CD4-positive, alpha-beta T cell (primary cell): Measurements from ENCODE around the gene FAM131B. TPM values are rescaled to one million over a fixed set of nuclear protein-coding genes. Genes with fewer than 3 reads are reported as not detected.

Source experiments
- ATAC-seq: fragments of 200-7000 bp; cut with Tn5 transposase; one replicate; pipeline ENCODE4 v1.10.0; 2022; ENCODE audit warnings: mild to moderate bottlenecking; ENCODE audit not compliant: poor library complexity
- CTCF ChIA-PET: fragments of 350-600 bp; sonication (Branson Sonifier 250); formaldehyde crosslinking; loops from one replicate; lab custom pipeline; 2021; ENCODE audit warnings: antibody characterized with exemption, inconsistent platforms; lab: Charles Lee
- POLR2A ChIA-PET: fragments of 350-600 bp; sonication (Branson Sonifier 250); formaldehyde crosslinking; loops from one replicate; lab custom pipeline; 2021; ENCODE audit warnings: antibody characterized with exemption, inconsistent platforms; lab: Charles Lee
- DNase-seq, 14 experiments: peaks; one replicate each; pipeline ENCODE4 v3.0.0-alpha.2; 2013 to 2020; ENCODE audit warnings: mixed read lengths in 2 of 14
- H3K27ac ChIP-seq, 2 donors: one replicate each; pipeline versions ENCODE4 v1.5.1 to v1.7.0; 2013; ENCODE audit warnings: low read length in 2 of 2, low read depth in 1 of 2, mild to moderate bottlenecking in 1 of 2
- H3K27me3 ChIP-seq, 2 experiments: 1 replicate in 1 of 2; 2 replicates in 1 of 2; pipeline versions ENCODE4 v1.6.1 to v1.7.0; 2013; ENCODE audit warnings: low read length in 2 of 2, control low read depth in 1 of 2, mild to moderate bottlenecking in 1 of 2, moderate library complexity in 1 of 2; ENCODE audit not compliant: insufficient read depth in 2 of 2, control insufficient read depth in 1 of 2
- H3K36me3 ChIP-seq: one replicate; pipeline ENCODE4 v1.6.1; 2013; ENCODE audit warnings: low read length, control low read depth; ENCODE audit not compliant: insufficient read depth
- H3K4me1 ChIP-seq: one replicate; pipeline ENCODE4 v1.6.1; 2013; ENCODE audit warnings: low read length, control low read depth; ENCODE audit not compliant: insufficient read depth
- H3K4me3 ChIP-seq: one replicate; pipeline ENCODE4 v1.5.1; 2013; ENCODE audit warnings: mild to moderate bottlenecking, low read length, moderate library complexity
- H3K9me3 ChIP-seq, 2 experiments: 1 replicate in 1 of 2; 2 replicates in 1 of 2; pipeline versions ENCODE4 v1.6.1 to v1.7.0; 2013; ENCODE audit warnings: low read length in 2 of 2, mild to moderate bottlenecking in 2 of 2, control low read depth in 1 of 2, moderate library complexity in 1 of 2; ENCODE audit not compliant: control insufficient read depth in 1 of 2, insufficient read depth in 1 of 2
- H3K27ac Mint-ChIP-seq: one replicate; pipeline ENCODE4 v1.8.0; 2020; ENCODE audit warnings: mixed read lengths
- H3K27me3 Mint-ChIP-seq: one replicate; pipeline ENCODE4 v1.8.0; 2021; ENCODE audit warnings: mixed read lengths
- H3K36me3 Mint-ChIP-seq: one replicate; pipeline ENCODE4 v1.8.0; 2021; ENCODE audit warnings: low read depth, mixed read lengths
- H3K4me1 Mint-ChIP-seq: one replicate; pipeline ENCODE4 v1.8.0; 2021; ENCODE audit warnings: low read depth, mixed read lengths
- H3K4me3 Mint-ChIP-seq: one replicate; pipeline ENCODE4 v1.8.0; 2020; ENCODE audit warnings: mild to moderate bottlenecking, mixed read lengths
- H3K9me3 Mint-ChIP-seq: one replicate; pipeline ENCODE4 v1.8.0; 2020; ENCODE audit warnings: mixed read lengths
- CTCF ChIP-seq: fragments of 200-600 bp; IDR thresholded peaks from one replicate; pipeline ENCODE4 v1.8.0; 2022; ENCODE audit warnings: antibody characterized with exemption, mild to moderate bottlenecking
- intact Hi-C, 2 experiments: fragments of 100-400 bp; cut with DNase I in 1 of 2; cut with micrococcal nuclease in 1 of 2; formaldehyde crosslinking; loops; one replicate each; pipeline versions ENCODE4 v1.15.1 to v1.9.0; 2023 to 2025; cut with DNase I, micrococcal nuclease
- total RNA-seq, 174 experiments: library from RNA in 2 of 174; stranded (reverse) in 2 of 174; gene quantifications; one replicate each; pipeline ENCODE4 v1.2.3 and lab custom pipeline; 2021 to 2026

FAM131B gene
- total RNA-seq, 2 experiments from 2014 or later, result 0.14 TPM; not detected in 1

GRCh38 chr7:143327903-143328302 lies 34.6 kb downstream of the FAM131B start:
- H3K27ac Mint-ChIP-seq, result no peak overlapping the region
- no peak overlapping the region for H3K27ac ChIP-seq
- H3K4me3 ChIP-seq, result no peak overlapping the region
- H3K4me1 ChIP-seq, result no peaks in the 10 kb centered on the region
- no peaks in the 10 kb centered on the region for H3K36me3 ChIP-seq
- no peaks in the 10 kb centered on the region for H3K27me3 ChIP-seq
- no peaks in the 10 kb centered on the region for H3K9me3 Mint-ChIP-seq
- no peak for ATAC-seq
- ChIA-PET POLR2A (no interaction called here), CTCF (no interaction called here)
- H3K27me3 Mint-ChIP-seq, result peaks cover 4% of the 10 kb centered on the region
- no peaks in the 10 kb centered on the region for H3K9me3 ChIP-seq
- H3K4me1 Mint-ChIP-seq, result peaks cover 9% of the 10 kb centered on the region
- H3K4me3 Mint-ChIP-seq, result no peak overlapping the region
- TF ChIP-seq CTCF, result no peak
- intact Hi-C loops, result no loop called here
- no peaks in the 10 kb centered on the region for H3K36me3 Mint-ChIP-seq
- no peak for DNase-seq

DNA sequence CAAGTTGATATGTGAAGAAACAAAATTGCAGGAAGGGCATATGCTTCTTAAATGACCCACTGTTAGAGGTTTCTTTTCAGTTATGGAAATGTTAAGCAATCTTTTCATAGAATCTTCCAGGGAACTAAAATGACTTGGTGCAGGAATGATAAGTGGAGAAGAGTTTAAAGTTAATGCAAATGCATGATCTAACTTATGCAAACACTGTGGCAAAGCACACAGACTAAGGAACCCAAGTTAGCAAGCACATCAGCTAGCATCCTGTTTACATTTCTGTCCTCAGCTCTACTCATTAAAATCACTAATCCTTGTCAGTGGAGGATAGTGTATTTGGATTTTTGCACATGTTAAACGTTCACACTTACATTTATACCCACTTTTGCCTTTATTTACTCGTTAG lies 37.3 kb downstream of the FAM131B start:
- Mint-ChIP-seq H3K4me1 (peaks cover 9% of the 10 kb centered on the region), H3K4me3 (no peak overlapping the region), H3K9me3 (no peaks in the 10 kb centered on the region), H3K27me3 (no peaks in the 10 kb centered on the region), H3K36me3 (no peaks in the 10 kb centered on the region), H3K27ac (no peak overlapping the region)
- Histone ChIP-seq H3K9me3 (no peaks in the 10 kb centered on the region), H3K36me3 (no peaks in the 10 kb centered on the region), H3K4me3 (no peak overlapping the region), H3K27me3 (no peaks in the 10 kb centered on the region), H3K4me1 (no peaks in the 10 kb centered on the region), H3K27ac (no peak overlapping the region)
- no peak for TF ChIP-seq CTCF
- intact Hi-C loops, result no loop called here
- DNase-seq, result peak in 1 of 14 experiments; percentile 11
- POLR2A ChIA-PET, result no interaction called here
- CTCF ChIA-PET, result interaction anchor here (1.4 to 2.1 kb wide), 2 partner anchors 12 to 85 kb away, joined by 4 to 5 read pairs; no protein-coding TSS in a partner anchor
- ATAC-seq, result no peak

DNA sequence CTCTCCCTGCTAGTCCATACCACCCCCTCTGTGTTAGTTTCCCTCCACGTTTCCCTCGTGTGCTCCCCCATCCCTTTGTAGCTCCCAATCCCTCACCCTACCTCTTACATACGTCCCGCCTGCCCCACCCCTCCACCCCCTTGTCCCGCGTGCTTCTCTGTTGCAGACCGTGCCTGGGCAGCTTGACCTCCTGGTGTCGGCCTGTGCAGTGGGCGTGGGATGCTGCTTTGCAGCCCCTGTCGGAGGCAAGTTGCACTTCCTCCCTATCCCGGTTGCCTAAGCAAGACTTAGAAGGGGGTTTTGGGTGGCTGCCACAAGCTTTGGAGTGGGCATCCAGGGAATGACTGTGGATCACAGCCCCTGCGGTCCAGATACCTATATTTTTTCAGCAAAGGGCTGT lies 38.9 kb downstream of the FAM131B start:
- ATAC-seq (no peak), DNase-seq (no peak)
- intact Hi-C loops, result no loop called here
- ChIA-PET POLR2A (no interaction called here), CTCF (no interaction called here)
- no peaks in the 10 kb centered on the region for H3K36me3 Mint-ChIP-seq
- Histone ChIP-seq H3K27me3 (no peaks in the 10 kb centered on the region), H3K27ac (no peak overlapping the region), H3K4me1 (no peaks in the 10 kb centered on the region), H3K4me3 (no peak overlapping the region), H3K9me3 (no peaks in the 10 kb centered on the region), H3K36me3 (no peaks in the 10 kb centered on the region)
- H3K27ac Mint-ChIP-seq, result no peak overlapping the region
- H3K4me3 Mint-ChIP-seq, result no peak overlapping the region
- peaks cover 9% of the 10 kb centered on the region for H3K4me1 Mint-ChIP-seq
- no peaks in the 10 kb centered on the region for H3K27me3 Mint-ChIP-seq
- H3K9me3 Mint-ChIP-seq, result no peaks in the 10 kb centered on the region
- no peak for TF ChIP-seq CTCF
